ENCODE measurements around the gene AGO3. TPM values are rescaled to one million over a fixed set of nuclear protein-coding genes. Genes with fewer than 3 reads are reported as not detected.

Gene AGO3
- total RNA-seq, 1 donor, result 16.8 TPM

- TF ChIP-seq CTCF (IDR thresholded peaks at IDR 0.05; ENCODE audit: insufficient read depth, low read depth, low read length), result no peak
- H3K4me3 ChIP-seq (ENCODE audit: low read depth, low read length), result peak within 1 kb of the TSS; percentile 58
- DNase-seq (ENCODE audit: low read depth), result peak; percentile 22
These were observed 153.0 kb downstream of the AGO3 start, which contains the start of gene TEKT2 for GRCh38 chr1:36083635-36084496. TSS of gene TEKT2 (plus strand) at chr1:36084094. CDS start at chr1:36084922, 828 bp downstream.

GRCh38 chr1:36084497-36085115, 153.7 kb downstream of the AGO3 start:
- DNase-seq (ENCODE audit: low read depth), result no peak
- peak overlapping the region; percentile 58 for H3K4me3 ChIP-seq (ENCODE audit: low read depth, low read length)
- TF ChIP-seq CTCF (IDR thresholded peaks at IDR 0.05; ENCODE audit: insufficient read depth, low read depth, low read length), result no peak

- no peak for DNase-seq (ENCODE audit: low read depth)
These were observed 154.2 kb downstream of the AGO3 start for GRCh38 chr1:36085126-36085525.

GRCh38 chr1:36085686-36086526, 155.0 kb downstream of the AGO3 start:
- H3K4me3 ChIP-seq (ENCODE audit: low read depth, low read length), result no peak overlapping the region
- TF ChIP-seq CTCF (IDR thresholded peaks at IDR 0.05; ENCODE audit: insufficient read depth, low read depth, low read length), result no peak
- DNase-seq (ENCODE audit: low read depth), result no peak

More at GRCh38 chr1:36085126-36085525, 154.2 kb downstream of the AGO3 start:
- no peak for TF ChIP-seq CTCF (IDR thresholded peaks at IDR 0.05; ENCODE audit: insufficient read depth, low read depth, low read length)
- no peak overlapping the region for H3K4me3 ChIP-seq (ENCODE audit: low read depth, low read length)

- TF ChIP-seq CTCF (IDR thresholded peaks at IDR 0.05; ENCODE audit: insufficient read depth, low read depth, low read length), result no peak
- DNase-seq (ENCODE audit: low read depth), result no peak
- H3K4me3 ChIP-seq (ENCODE audit: low read depth, low read length), result no peak overlapping the region
These were observed 155.8 kb downstream of the AGO3 start for GRCh38 chr1:36086529-36087232.
